KOPT-K1 (cell line): ENCODE results near the gene ATP8A1.
"Not testable (repeated sequence)": the region's sequence is repeated elsewhere in the genome, so short reads cannot be mapped to it uniquely, and the experiment has no call there.

Experiments used
- H3K27ac ChIP-seq: fragments of 200-600 bp; sonication (generic); 2 replicates; pipeline ENCODE4 v1.5.1; 2016; ENCODE audit warnings: antibody characterized with exemption, mild to moderate bottlenecking, low read depth, low read length; ENCODE audit not compliant: poor library complexity, severe bottlenecking
- H3K36me3 ChIP-seq: fragments of 200-600 bp; sonication (generic); 2 replicates; pipeline ENCODE4 v1.5.1; 2017; ENCODE audit warnings: antibody characterized with exemption, mild to moderate bottlenecking, low read length, moderate library complexity; ENCODE audit not compliant: insufficient read depth
- H3K9me3 ChIP-seq: fragments of 200-600 bp; sonication (generic); 2 replicates; pipeline ENCODE4 v1.5.1; 2017; ENCODE audit warnings: antibody characterized with exemption, low read length, mild to moderate bottlenecking; ENCODE audit not compliant: insufficient read depth, poor library complexity, severe bottlenecking

Gene ATP8A1

DNA sequence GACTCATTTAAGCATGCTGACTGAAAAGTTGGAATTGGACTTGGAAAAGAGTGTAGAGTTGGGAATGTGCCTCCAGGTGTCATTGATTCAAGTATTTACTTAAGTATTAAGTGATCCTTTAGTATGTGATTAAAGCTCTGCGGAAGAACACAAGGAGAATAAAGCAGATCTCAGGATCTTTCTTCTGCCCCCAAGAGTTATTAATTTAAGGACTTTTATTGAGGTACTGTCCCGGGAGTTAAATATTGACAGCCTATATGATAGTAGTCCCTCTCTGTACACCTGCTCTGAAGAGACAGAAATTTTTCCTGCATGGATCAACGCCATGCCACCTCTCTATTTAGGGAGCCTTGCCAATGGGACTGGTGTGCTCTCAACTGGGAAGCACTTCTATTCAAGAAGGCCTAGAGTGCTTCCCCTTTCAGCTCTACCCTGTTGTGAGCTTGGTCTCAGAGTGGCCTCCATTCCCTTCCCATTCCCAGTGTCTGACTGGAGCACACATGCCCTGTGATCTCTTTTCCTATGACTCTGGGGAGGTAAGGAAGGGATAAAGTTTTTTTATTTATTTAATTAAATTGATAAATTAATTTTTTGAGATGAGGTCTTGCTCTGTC is 183.7 kb downstream of the ATP8A1 start:
- Histone ChIP-seq H3K9me3 (no peaks in the 10 kb centered on the region), H3K36me3 (no peaks in the 10 kb centered on the region), H3K27ac (no peak overlapping the region)

DNA sequence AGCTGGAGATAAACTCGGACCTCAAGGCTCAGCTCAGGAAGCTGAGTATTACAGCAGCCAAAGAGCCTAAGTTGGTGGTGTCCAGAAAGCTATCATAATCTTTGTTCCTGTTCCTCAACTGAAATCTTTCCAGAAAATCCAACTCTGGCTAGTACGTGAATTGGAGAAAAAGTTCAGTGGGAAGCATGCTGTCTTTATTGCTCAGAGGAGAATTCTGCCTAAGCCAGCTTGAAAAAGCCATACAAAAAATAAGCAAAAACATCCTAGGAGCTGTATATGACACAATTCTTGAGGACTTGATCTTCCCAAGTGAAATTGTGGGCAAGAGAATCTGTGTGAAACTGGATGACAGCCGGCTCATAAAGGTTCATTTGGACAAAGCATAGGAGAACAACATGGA is 185.0 kb downstream of the ATP8A1 start:
- Histone ChIP-seq H3K9me3 (no peaks in the 10 kb centered on the region), H3K27ac (no peak overlapping the region), H3K36me3 (no peaks in the 10 kb centered on the region)

DNA sequence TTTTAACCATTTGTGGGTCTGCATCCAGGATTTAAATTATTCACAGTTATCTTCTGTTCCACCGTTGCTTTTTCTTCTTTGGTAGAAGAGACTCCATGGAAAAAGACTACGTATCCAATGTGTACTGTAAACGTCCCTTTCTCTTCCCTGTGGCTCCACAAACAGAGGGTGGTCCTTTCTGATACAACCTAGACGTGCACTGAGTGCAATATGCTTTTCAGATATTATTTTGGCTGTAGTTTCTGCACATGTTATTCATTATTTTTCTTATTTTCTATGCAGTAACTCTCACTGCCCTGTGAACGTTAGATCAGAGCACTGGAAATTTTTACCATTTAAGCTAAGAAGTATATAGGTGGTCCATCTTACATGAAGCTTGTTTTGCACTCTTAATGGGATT is 186.9 kb downstream of the ATP8A1 start:
- Histone ChIP-seq H3K36me3 (no peaks in the 10 kb centered on the region), H3K9me3 (no peaks in the 10 kb centered on the region), H3K27ac (no peak overlapping the region)

DNA sequence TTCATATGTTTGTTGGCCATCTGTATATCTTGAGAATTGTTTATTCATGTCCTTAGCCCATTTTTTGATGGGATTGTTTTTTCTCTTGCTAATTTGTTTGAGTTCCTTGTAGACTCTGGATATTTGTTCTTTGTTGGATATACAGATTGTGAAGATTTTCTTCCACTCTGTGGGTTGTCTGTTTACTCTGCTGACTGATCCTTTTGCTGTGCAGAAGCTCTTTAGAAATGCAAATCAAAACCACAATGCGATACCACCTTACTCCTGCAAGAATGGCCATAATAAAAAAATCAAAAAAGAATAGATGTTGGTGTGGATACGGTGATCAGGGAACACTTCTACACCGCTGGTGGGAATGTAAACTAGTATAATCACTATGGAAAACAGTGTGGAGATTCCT is 189.1 kb downstream of the ATP8A1 start:
- not testable (repeated sequence) for H3K9me3 ChIP-seq, H3K27ac ChIP-seq, H3K36me3 ChIP-seq

DNA sequence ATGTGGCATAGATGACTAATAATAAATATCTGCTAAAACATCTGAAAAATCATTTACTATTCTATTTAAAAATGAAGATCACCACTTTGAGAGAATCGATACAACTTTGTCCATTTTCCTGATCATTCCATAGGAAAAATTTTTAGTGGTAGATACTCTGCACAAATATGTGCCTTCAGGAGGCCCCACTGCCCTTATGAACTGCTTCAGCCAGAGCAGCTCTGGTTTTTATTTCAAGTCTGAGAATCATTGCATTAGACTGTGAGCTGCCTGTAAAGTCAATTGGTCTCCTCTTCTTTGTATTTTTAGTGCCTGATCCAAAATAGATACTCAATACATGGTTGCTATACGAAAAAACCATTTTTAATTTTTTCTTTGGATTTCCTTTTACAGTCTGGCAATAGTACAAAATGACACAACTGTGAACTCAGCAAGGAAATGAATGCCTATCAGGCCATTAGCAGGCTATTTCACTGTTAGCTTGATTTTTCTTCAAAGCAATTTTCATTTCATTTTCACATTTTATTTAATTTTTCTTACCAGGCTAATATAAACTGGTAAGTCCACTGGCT is 190.5 kb downstream of the ATP8A1 start:
- no peak overlapping the region for H3K27ac ChIP-seq
- no peaks in the 10 kb centered on the region for H3K9me3 ChIP-seq
- H3K36me3 ChIP-seq: no peaks in the 10 kb centered on the region

DNA sequence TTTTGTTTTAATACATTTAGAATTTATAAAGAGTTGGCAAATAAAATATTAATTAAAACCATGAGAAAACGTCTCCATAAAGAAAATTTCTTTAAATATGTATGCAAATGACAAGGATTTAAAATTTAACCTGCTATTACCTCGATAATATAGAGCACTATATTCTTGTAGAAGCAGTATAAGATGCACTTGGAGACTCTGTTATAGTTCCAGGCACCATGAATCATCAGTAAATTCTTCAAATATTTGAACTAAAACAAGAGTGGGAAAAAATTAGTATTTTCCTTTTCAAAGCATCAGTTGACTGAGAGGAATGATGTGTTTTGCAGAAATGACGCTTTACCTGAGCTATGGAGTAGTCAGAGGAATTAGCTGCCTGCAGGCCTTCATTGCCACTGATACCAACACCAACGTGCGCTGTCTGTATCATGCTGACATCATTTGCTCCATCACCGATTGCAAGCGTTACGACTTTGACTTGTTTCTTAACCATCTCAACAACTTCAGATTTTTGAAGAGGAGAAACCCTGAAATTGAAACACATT is 192.3 kb downstream of the ATP8A1 start:
- no peaks in the 10 kb centered on the region for H3K9me3 ChIP-seq
- H3K36me3 ChIP-seq: no peaks in the 10 kb centered on the region
- no peak overlapping the region for H3K27ac ChIP-seq

DNA sequence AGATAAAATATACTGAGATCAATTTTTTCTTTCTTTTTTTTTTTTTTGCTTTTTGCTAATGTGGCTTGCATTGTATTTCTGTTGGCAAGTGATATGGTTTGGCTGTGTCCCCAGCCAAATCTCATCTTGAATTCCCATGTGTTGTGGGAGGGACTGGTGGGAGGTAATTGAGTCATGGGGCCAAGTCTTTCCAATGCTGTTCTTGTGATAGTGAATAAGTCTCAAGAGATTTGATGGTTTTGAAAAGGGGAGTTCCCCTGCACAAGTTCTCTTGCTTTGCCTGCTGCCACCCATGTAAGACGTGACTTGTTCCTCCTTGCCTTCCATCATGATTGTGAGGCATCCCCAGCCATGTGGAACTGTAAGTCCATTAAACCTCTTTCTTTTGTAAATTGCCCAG is 195.7 kb downstream of the ATP8A1 start:
- not testable (repeated sequence) for H3K36me3 ChIP-seq, H3K9me3 ChIP-seq, H3K27ac ChIP-seq

DNA sequence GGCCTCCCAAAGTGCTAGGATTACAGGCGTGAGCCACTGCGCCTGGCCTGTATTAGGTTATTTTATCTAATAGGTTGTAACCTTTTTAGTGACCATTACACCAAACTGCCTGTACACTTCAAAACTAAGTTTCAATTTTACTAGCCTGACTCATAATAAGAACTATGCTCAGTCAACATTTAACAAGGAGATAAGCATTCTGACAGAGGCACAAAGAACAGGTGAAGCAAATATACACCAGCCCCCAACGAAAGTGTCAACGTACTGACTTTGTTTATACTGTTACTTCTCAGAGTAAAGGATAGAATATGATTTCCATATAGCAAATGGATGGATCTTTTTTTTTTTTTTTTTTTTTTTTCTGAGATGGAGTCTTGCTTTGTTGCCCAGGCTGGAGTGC is 196.9 kb downstream of the ATP8A1 start:
- no peaks in the 10 kb centered on the region for H3K36me3 ChIP-seq
- no peak overlapping the region for H3K27ac ChIP-seq
- no peaks in the 10 kb centered on the region for H3K9me3 ChIP-seq

DNA sequence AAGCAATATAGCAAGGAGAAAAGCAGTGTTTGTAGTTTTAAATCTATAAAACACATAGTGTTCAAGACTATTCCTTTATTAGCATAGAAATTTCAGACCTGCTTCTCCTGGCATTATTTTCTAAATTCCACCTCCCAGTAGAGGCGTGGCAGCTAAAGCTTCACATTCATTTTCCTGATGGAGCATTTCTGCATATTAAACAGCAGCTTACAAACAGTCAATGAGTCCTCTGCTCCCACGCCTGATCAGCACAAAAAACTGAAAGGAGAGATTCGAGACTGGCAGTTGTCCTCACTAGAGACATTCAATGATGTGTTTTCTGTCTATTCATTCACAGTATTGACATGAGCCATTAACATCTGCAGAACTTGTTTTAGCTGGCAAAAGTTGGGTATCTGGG is 198.2 kb downstream of the ATP8A1 start:
- Histone ChIP-seq H3K9me3 (no peaks in the 10 kb centered on the region), H3K27ac (no peak overlapping the region), H3K36me3 (no peaks in the 10 kb centered on the region)

DNA sequence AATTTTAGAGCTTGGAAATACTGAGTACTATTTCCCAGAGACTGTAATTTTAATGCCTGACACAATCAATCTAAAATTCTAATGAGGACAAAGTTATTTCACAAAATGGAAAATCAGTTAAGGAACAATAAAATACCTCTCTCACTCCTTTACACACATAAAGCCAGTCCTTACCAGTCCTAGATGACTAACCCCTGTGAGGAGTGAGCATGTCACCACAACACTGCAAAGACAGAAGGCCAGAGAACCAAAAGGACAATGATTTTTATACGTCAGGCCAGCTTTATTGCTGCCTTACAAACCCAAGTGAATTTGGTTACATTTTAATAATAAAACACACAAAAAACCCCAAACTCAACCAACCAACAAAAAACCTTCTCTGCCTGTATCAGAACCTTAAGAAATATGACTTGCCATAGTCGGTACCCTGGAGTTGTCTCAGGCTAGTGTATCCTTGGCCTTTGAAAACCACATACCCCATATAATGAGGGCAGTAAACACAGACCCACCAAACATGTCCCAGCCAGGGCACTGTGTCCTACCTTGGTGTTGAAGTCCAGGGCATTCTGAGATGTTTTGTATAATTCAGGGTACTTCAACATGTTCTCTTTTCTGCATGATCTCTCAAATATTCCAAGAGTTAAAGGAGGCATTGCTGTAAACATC is 202.0 kb downstream of the ATP8A1 start:
- H3K9me3 ChIP-seq: no peaks in the 10 kb centered on the region
- no peak overlapping the region for H3K27ac ChIP-seq
- H3K36me3 ChIP-seq: no peaks in the 10 kb centered on the region

DNA sequence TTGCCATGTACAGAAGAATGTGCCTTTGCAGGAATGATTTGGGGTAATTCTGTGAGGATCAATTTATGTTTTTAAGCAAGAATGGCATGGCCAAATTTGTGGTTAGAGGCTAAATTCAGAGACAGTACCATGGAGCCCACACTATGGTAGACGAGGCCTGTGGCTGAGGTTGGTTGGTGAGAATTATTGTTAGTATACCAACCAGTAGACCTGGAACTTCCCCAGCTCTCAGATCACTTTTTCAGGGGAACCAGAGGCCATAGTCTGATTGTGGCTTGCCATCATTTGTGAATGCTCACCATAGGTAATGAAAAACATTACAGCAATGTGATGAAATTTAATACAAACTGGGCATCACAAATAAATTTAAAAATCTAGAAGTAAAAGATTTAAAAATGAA is 203.3 kb downstream of the ATP8A1 start:
- Histone ChIP-seq H3K27ac (no peak overlapping the region), H3K9me3 (no peaks in the 10 kb centered on the region), H3K36me3 (no peaks in the 10 kb centered on the region)

DNA sequence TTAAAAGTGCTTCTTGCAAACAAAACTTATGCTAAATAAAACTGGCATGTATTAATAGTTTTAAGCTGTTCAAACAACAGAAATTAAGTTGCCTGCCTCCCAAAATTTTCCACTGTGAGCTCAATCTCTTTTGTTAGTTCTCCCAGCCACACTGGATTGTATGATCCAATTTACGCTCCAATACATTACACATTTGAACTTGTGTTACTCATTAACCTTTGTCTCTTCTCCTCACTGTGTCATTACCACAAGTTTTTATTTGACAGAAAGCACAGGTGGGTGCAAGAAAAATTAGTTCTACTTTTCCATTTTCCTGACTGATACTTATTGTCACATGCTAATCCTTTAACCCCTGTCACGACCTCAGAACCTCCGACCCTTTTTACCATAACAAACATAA is 204.1 kb downstream of the ATP8A1 start:
- Histone ChIP-seq H3K27ac (no peak overlapping the region), H3K36me3 (no peaks in the 10 kb centered on the region), H3K9me3 (no peaks in the 10 kb centered on the region)

DNA sequence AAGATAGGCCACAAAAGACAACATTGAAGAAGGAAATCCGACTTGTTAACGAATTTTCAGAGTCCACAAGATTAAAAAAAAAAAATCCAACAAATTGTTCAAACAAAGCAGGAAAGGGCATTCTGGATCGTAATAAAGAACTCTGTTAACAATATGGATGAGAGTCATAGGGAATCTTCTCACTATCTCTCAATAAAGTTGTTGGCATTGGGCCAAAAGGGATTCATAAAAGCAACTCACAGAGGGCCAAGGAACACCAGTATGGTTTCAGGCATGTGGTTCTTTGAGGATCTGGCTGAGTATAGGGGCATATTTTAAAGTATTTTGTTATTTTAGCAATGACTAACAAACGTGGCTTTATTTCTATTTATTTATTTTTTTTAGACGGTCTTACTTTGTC is 210.1 kb downstream of the ATP8A1 start:
- H3K27ac ChIP-seq: no peak overlapping the region
- no peaks in the 10 kb centered on the region; the same call in 1 of the 2 replicates for H3K36me3 ChIP-seq

DNA sequence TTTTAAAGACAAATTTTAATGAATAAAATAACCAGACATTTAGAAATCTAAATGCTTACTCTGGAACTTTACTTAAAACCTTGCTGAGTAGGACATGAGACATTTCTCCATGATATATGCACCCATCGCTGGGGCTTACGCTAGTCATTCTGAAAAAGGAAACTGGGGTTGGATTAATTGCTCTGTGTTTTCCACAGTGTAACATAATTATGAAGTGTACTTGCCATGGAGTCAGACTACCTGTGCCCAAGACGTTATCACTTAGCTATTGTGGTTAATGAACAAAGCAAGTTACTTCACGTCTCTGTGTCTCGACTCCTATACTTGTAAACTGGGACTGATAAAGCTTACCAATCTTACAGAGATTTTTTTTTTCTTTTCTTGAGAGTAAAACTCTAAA is 211.9 kb downstream of the ATP8A1 start:
- no peaks in the 10 kb centered on the region; the same call in 1 of the 2 replicates for H3K36me3 ChIP-seq
- no peaks in the 10 kb centered on the region for H3K9me3 ChIP-seq
- no peak overlapping the region for H3K27ac ChIP-seq

More for the DNA sequence above, 210.1 kb downstream of the ATP8A1 start:
- no peaks in the 10 kb centered on the region for H3K9me3 ChIP-seq

DNA sequence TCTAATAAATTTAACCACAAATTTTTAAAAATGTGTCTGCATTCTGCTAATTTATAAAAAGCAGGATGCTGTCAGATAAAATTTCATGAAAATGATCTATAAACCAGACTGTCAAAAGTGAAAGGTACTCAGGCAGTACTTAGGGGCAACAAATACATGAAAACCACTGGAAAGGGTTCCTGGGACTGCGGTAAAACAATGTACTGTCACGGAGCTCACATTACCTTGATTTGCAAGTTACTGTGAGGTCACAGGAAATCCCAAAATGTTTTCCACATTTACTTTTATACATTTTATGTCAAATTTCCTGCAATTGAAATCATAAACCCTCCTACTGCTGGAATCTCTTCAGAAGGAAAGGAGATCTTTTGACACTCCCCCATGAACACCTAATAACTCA is 214.3 kb downstream of the ATP8A1 start:
- no peaks in the 10 kb centered on the region; the same call in 1 of the 2 replicates for H3K36me3 ChIP-seq
- no peaks in the 10 kb centered on the region for H3K9me3 ChIP-seq
- H3K27ac ChIP-seq: no peak overlapping the region

DNA sequence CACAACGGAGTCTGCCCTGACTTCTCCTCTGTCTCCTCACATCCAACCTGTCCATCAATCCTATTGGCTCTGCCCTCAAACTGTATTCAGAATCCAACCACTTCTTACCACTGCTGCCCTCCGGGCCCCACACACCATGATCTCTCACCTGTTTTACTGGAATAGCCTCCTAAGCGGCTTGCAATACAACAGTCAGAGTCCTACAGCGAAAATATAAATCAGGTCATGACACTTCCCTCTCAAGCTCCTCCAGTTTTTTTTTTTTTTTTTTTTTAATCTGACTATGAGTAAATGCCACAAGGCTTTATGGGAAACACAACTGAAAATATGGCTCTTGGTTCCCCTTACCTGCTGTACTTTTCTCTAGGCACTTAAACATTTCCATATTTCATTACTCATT is 216.8 kb downstream of the ATP8A1 start:
- H3K9me3 ChIP-seq: no peaks in the 10 kb centered on the region
- H3K36me3 ChIP-seq: no peaks in the 10 kb centered on the region; the same call in 1 of the 2 replicates
- no peak overlapping the region for H3K27ac ChIP-seq
